DMS153 treated with DMSO at 0.1 percent for 48 hours (cell line): Measurements from ENCODE around the gene DSCAM.

Experiments used
- DNase-seq: peaks from one replicate; lab custom pipeline; 2025; ENCODE audit not compliant: unreplicated experiment; lab: John Stamatoyannopoulos, UW

DSCAM gene

GRCh38 chr21:40671716-40672115 lies 175.2 kb downstream of the DSCAM start:
- no peak for DNase-seq

GRCh38 chr21:40668555-40669275 lies 178.2 kb downstream of the DSCAM start:
- no peak for DNase-seq

- no peak for DNase-seq
Measured at GRCh38 chr21:40667967-40668366, 179.0 kb downstream of the DSCAM start.

- no peak for DNase-seq
Measured at GRCh38 chr21:40662889-40663288, 184.1 kb downstream of the DSCAM start.

GRCh38 chr21:40660461-40660860 lies 186.5 kb downstream of the DSCAM start:
- no peak for DNase-seq

- no peak for DNase-seq
Measured at GRCh38 chr21:40658311-40658710, 188.6 kb downstream of the DSCAM start.

- DNase-seq, result no peak
Measured at GRCh38 chr21:40652436-40652835, 194.5 kb downstream of the DSCAM start.

- no peak for DNase-seq
Measured at GRCh38 chr21:40647706-40648105, 199.3 kb downstream of the DSCAM start.

- no peak for DNase-seq
Measured at GRCh38 chr21:40646651-40647050, 200.3 kb downstream of the DSCAM start.

GRCh38 chr21:40641042-40641441 lies 205.9 kb downstream of the DSCAM start:
- no peak for DNase-seq

- no peak for DNase-seq
Measured at GRCh38 chr21:40640266-40640789, 206.6 kb downstream of the DSCAM start.

GRCh38 chr21:40639616-40640194 lies 207.3 kb downstream of the DSCAM start:
- DNase-seq, result no peak

GRCh38 chr21:40638466-40639251 lies 208.3 kb downstream of the DSCAM start:
- DNase-seq, result no peak

GRCh38 chr21:40636026-40636425 lies 210.9 kb downstream of the DSCAM start:
- DNase-seq, result no peak

GRCh38 chr21:40635391-40635790 lies 211.6 kb downstream of the DSCAM start:
- DNase-seq, result no peak

GRCh38 chr21:40634141-40634540 lies 212.8 kb downstream of the DSCAM start:
- DNase-seq, result no peak

- DNase-seq, result no peak
Measured at GRCh38 chr21:40633048-40633447, 213.9 kb downstream of the DSCAM start.

- DNase-seq, result no peak
Measured at GRCh38 chr21:40631211-40631610, 215.7 kb downstream of the DSCAM start.

GRCh38 chr21:40625991-40626390 lies 221.0 kb downstream of the DSCAM start:
- no peak for DNase-seq

- no peak for DNase-seq
Measured at GRCh38 chr21:40623528-40623927, 223.4 kb downstream of the DSCAM start.

GRCh38 chr21:40622531-40622930 lies 224.4 kb downstream of the DSCAM start:
- no peak for DNase-seq
